GM19035 (cell line): Measurements from ENCODE around the gene SSBP3.
"Not testable (repeated sequence)": the region's sequence is repeated elsewhere in the genome, so short reads cannot be mapped to it uniquely, and the experiment has no call there.

Experiments used
- ATAC-seq: cut with Tn5 transposase; IDR thresholded peaks from one replicate; pipeline ENCODE4 v1.9.1; 2021; ENCODE audit not compliant: unreplicated experiment

Gene SSBP3

DNA sequence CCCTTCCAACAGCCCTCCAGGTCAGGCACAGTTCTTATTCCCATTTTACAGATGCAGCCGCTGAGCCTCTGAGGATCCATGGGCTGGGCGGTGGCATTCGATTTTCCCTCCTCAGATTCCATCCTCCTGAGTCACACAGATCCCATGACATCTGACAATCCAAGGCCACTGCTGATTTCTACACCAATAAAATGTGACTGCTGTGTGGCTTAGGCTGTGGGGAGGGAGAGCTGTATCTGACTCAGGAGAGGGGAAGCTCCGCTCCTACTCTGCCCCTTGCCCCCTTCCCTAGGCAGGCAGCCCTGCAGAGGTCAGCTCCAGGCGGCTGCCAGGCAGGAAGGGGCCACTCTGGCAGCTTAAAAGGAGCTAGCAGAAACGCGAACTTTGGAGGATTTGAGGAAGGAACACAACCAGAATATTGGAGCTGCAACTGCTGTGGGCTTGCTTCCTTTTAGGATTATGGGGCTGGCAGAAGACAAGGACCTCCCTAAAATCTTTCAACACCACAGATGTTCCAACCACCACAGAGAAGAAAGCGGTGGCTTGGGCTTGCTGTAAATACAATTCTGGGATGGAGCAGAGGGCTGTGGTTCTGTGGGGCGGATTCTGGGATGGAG, 156.3 kb downstream of the SSBP3 start:
- no peak for ATAC-seq

DNA sequence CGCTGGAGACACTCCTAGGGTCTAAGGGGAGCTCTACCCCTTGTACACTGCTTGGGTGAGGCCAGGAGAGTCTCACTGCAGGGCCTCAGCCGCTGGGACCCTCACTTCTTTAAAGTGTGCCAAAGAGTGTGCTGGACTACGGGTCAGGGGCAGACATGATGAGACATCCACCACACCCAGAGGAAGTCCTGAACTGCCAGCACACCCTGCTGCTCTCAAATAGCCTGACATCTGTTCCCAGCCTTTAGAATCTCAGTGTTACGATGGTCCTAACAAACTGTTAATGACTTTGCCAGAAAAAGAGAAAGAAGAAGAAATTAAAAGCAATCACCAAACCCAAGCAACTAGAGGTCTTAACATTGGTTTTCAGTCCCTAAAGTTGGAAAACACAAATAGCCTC, 157.2 kb downstream of the SSBP3 start:
- ATAC-seq: no peak

DNA sequence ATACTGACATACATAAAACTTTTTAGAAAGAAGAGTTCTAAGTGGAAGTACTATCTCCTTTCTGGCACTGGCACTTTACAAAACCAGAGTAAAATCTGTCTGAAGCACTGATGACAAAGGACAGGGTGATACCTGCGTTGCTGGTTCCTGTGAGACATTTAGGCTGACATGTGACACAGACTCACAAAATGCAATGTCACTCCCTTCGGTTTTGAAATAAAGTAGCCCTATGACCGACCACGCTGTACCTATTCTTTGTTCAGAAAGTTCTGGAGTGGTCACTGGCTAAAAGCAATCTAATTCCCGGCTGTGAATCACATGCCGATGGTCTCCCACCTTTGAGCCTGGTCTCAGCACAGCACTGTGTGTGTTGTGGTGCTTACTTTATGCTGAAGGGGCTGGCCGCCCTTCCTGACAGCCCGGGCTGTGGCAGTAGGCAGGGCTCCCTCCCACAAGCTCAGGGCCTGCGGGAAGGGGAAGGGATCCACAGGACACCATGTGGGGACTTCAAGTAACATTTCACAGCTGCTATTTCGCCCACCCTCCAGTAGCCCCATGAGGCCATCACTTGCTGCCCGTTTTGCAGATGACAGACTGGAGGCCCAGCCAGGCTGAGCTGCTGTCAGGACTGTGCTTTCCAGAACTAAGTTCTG, 158.2 kb downstream of the SSBP3 start:
- no peak for ATAC-seq

DNA sequence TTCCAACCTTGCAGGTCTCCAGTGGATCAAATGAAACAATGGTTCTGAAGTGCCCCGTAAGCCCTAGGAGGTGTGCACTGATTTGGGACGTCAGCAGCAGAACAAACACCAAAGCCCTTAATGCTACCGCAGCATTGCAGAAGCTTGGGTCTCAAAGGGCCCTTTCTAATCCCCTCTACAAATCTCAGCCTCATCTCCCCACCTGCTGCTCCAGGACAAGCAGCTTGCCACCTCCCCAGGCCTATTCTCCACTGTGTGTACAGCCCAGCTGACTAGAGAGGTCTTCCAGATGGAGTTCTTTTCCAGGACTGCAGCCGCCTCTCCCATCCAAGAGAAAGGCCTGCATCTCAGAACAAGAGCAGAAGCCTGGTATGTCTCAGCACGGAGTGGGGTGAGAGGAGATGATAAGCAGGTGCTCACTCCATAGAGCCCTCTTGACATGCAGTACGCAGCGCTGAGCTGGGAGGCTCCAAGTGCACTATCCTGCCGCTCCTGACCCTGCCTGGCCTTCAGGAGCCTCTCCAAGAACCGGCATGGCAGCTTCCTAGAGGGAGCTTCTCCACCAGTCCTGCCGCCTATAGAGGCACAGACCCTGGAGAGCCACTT, 160.0 kb downstream of the SSBP3 start:
- ATAC-seq: no peak

DNA sequence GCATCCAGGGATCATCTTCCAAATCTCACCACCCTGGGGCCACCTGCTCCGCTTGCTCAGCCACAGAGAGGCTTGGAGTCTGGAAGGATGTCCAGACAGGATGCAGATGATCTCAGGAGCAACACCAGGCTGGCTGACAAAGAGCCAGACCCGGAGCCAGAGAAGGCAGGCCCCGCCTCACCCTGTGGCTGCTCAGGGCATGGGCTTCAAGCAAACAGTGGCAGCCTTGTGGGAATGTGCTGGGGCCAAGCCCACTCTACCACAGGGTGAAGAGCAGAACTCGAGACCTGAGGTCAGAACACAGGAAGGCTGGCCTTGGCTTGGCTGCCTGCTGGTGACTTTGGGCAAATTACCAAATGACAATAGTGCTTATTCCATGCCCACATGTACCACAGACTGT, 160.7 kb downstream of the SSBP3 start:
- ATAC-seq: no peak

DNA sequence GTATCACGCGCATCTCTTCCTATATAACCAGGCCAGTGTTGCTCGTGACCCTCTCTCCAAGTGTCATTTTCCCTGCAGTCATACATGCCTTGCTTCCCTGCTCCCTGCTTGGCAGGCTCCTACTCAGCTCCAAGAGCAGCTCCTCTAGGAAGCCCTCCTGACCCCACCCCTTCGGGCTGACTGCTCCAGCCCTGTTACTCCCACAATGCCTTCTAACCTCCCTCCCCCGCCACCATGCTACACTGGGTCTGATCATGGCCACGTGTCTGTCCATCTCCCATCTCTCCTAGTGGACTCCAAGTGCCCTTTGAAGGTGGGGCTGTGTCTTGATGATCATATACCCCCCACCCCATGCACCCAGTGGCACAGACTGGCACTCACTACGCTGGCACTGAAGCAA, 161.5 kb downstream of the SSBP3 start:
- ATAC-seq: no peak

DNA sequence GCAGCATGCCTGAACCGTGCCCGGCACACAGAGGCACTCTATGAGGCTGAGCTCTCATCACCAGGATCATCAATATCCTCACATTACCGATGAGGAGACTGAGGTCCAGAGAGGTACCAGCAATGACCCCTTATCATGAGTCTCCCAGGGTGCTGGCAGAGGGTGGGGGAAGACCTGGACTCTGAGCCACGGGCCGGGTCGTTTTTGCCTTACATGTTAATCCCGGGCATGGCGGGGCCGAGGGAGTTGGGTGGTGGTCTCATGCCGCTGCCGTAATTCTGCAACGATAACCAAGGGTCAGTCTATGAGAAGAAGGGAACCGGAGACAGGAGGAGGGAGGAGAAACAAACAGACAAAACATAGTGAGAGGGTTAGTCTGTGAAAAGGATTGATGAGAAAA, 163.2 kb downstream of the SSBP3 start:
- no peak for ATAC-seq

DNA sequence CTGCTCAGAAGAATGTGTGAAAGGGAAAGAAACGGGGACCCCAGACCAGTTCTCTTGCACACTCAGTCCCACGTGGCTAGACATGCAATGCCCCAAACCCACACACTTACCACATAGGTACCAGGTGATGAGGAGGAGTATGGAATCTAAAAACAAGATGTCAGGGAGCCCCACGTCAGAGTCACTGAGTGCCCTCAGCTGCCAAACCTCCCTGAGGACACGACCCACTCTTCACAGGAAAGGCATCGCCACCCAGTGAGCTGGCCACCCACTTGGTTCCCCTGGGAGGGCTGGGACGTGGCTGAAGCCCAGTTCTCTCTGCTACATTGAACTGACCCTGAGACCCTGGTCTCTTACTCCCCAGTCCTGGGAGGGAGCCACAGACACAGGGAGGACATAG, 164.8 kb downstream of the SSBP3 start:
- ATAC-seq: no peak

DNA sequence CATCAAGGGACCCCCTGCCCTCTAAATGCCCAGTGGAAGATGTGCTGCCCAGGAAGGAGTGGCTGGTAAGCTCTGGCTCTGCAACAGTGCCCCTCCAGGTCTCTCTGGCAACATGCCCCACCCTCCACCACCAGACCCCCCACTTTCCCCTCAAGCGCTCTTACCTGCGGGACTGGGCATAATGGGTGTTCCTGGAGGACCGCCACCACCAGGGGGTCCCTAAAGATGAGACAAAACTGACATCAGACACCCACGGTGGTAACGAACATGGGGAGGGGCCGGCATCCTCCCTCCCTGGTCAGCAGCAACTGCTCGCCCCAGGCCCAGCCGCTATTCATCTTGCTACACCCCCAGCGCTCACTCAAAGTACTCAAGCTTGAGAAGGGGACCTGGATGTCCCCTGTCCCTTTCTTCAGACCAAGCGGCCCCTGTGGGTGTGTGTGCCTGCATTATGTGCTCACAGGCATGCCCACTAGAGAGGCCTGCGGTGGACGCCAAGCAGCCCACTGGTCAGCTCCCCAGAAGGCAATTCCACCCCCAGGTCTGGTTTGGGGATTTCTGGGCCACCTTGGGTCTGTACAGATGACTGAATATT, 165.4 kb downstream of the SSBP3 start:
- no peak for ATAC-seq

DNA sequence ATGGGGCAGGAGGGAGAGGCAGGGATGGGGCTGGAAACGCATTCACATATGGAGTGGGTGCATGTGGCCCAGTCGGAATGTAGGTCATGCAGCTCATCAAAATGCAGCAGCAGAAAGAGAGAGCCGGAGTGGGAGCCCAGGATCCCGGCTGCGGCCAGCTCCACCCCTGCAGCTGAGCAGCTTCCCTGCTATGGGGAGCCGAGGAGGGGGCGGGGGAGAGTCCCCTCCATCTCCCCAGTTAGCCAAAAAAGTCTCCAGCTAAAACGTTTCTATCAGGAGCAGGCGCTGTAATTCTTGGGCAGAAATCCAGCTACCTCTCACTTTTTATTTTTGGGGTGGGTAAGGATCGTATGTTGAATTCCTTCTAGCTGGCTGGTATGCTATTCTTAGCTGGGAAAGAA, 166.6 kb downstream of the SSBP3 start:
- ATAC-seq: no peak

DNA sequence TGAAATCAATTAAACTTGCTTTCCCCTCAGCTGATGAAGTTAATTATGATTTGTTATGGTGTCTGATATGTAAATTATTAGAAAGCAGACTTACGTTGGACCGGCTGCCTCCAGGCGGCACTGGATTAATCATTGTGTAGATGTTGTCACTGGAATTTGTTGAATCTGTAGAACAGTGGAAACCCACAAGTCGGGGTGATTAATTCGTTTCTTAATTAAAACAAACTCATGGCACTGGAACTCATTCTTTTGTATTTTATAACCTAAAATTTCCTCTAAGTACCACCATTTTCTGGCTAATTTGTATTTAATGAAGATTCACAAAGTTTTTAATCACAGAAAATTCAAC, 167.2 kb downstream of the SSBP3 start:
- no peak for ATAC-seq

DNA sequence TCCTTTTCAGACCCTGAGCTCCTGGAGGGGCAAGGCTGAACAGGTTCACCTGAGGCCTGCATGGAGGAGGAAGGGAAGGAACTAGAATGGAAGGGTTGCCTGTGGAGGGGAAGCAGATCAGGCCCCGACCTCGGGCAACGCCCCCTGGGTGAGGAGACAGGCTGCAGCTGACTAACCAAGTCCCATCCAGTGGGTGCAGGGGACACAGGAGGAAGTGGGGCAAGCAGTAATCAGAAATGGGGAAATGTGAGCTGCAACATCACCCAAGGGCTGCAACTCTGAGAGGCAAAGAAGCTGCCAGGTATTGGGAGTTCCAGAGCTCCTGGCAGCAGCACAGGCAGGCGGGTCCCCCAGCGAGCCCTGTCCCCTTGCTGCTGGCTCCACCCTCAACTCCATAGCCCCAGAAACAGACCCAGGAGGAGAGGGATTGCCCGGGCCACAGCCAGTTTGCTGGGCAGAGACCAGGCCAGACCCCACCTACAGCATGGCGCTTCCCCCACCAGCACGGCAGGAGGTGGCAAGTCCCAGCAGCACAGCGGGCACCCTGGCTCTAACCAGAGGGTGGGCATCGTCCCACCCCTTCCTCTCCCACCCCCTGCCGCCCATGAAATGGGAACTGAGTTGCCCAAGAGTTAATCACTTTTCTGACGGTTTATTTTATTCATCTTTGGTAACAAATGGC, 167.7 kb downstream of the SSBP3 start:
- no peak for ATAC-seq

DNA sequence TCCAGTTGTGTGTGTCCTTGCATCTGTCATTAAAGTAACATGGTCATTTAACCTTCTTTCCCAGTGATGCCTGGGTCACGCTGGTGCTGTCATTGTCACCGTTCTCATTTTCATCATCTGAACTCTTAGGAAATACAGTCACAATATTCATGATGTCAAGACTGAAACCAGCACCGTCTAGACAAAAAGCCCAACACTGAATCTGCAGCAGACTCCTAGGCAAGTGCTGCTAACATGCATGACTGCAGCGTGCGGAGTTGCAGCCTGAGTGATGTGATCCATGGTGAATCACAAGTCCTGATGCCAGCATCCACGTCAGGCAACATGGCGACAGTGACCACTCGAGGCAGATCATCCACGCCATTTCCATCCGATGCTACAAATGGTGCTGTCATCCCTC, 168.6 kb downstream of the SSBP3 start:
- ATAC-seq: no peak

DNA sequence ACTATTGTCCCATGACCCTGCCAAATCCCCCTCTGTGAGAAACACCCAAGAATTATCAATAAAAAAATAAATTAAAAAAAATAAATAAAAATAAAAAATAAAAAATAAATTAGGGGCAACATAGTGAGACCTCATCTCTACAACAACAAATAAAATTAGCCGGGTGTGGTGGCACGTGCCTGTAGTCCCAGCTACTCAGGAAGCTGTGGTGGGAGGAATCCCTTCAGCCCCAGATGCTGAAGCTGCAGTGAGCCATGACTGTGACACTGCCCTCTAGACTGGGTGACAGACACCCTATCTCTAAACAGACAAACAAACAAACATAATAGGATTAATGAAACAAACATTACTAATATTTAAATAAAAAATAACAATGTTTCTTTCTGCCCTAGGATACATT, 171.9 kb downstream of the SSBP3 start:
- no peak for ATAC-seq

DNA sequence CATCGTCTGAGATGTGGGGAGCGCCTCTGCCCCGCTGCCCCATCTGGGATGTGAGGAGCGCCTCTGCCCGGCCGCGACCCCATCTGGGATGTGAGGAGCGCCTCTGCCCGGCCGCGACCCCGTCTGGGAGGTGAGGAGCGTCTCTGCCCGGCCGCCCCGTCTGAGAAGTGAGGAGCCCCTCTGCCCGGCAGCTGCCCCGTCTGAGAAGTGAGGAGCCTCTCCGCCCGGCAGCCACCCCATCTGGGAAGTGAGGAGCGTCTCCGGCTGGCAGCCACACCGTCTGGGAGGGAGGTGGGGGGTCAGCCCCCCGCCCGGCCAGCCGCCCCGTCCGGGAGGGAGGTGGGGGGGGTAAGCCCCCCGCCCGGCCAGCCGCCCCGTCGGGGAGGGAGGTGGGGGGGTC, 173.0 kb downstream of the SSBP3 start:
- not testable (repeated sequence) for ATAC-seq

DNA sequence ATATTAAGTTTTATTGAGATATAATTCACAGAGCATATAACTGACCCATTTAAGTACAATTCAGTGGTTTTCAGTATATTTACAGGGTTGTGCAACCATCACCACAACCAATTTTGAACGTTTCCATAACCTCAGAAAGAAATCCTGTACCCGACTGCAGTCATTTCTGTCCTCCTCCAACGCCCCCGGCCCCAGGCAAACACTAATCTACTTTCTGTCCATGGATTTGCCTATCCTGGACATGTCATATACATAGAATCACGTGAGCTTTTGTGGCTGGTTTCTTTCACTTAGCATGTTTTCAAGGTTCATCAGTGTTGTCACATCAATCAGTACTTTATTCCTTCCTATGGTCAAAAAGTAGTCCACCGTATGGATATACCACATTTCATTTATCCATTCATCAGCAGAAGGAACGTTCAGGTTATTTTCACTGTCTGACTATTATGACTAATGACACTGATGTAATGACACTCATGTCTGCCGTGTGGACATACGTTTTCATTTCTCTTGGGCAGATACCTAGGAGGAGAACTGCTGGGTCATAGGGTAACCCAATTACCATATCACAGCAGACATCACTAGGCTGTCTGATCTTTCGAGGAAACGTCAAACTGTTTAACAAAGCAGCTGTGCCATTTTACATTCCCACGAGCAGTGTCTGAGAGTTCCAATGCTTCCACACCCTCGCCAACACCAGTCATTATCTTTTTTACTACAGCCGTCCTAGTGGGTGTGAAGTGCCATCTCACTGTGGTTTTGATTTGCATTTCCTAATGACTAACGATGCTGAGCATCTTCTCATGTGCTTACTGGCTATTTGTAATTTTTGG, 175.5 kb downstream of the SSBP3 start:
- ATAC-seq: no peak

DNA sequence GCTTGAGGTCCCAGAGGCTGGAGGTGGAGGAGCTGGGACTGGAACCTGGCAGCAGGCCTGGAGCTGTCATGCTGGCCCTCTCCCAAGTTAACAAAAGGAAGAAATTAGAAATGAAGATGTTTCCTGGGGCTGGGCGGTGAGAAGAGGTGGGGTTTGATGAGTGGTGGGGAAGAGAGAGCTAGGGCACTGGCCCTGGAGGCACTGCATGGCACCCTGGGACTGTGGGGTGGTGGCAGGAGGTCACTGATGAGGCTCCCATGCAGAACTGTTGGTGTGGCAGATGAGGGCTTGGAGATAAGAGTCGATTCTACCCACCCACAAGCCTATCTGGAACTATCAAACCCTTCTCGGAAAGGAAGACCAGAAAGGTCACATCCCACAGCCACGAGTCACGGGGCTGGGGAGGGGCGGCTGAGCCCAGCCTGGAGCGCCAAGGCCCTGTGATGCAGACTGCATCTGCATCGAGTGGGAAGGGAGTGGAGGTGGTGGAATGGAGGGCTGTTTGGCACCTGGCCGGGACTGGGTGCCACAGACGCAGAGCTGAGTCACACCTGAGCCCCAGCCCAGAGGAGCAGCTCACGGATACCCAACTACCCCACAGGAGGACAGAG, 176.8 kb downstream of the SSBP3 start:
- no peak for ATAC-seq

DNA sequence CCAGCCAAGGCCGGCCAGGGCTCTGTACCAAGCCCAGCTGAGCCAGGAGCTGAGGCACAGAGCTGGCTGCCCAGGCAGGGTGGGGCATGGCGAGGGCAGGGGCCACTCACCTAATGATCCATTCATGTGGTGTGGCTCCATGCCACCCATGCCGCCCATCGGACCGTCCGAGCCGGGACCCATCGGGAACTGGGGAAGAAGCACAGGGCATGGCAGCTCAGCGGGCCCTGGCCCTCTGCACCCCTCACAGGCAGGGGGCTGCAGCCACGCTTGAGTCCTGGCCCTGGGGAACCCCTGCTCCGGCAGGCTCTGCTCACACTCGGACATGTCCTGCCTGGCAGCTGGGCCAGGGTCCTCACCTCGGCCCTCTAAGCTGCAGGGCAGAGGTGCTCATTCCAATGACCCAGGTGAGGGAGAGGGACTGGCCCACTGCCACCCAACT, 177.5 kb downstream of the SSBP3 start:
- ATAC-seq: no peak

DNA sequence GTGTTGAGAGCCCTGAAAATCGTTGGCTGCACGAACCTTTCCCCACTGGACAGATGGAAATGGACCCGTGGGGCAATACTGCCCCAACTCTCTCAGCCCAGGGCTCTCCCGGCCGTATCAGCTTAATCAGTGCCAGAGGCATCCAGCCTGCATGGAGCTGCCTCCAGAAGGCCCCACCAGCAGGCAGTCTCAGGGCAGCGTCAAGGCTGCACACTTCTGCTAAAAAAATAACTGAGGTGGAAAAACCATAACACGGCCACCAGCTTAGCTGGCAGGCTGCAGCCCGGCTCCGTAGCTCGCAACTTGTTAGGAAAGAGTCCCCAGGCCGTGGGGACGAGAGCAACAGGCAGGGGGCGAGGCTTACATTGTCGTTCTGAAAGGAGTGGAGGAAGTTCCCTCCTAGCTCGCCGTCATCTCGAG, 178.3 kb downstream of the SSBP3 start:
- ATAC-seq: no peak

DNA sequence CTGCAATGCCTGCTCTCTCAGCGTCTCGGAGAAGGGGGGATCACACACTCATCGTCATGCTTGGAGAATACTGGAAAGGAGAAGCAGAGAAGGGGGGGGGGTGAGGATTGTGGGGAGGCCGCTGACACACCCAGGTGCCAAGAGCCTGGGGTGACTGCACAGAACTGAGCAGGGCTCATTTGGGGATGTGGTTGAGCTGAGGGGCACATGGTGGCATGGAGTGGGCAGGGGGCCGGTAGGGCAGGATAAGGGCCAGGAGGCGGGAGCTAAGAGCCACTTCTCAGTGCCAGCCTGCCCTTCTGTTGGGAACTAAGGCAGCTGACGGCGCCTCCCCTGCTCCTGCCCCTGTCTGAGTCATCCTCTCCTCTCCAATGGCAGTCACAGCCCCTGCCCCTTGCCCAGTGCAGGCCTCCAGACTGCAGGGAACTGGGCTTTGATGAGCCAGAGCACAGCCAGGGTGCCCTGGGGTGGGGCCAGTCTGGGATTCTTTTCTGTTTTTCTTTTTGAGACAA, 179.0 kb downstream of the SSBP3 start:
- no peak for ATAC-seq
